GM12878 (cell line): ENCODE data around the gene DLG2. TPM values are rescaled to one million over a fixed set of nuclear protein-coding genes. Genes with fewer than 3 reads are reported as not detected.

ENCODE experiments used
- ATAC-seq: fragments of 200-7000 bp; cut with Tn5 transposase; 3 replicates; pipeline ENCODE4 v1.9.1; 2020; ENCODE audit warnings: mild to moderate bottlenecking, moderate library complexity
- BruUV-seq: library from RNA; stranded (reverse); fragments of 400-500 nt; replicated peaks from 2 replicates; lab custom pipeline; 2021; lab: Mats Ljungman, UMichigan
- CTCF ChIA-PET: fragments of 300-600 bp; sonication (Branson Sonifier 250); formaldehyde crosslinking; extraction: SDS; loops from one replicate; lab custom pipeline; 2021; ENCODE audit warnings: inconsistent platforms; lab: Yijun Ruan, JAX
- POLR2A ChIA-PET: fragments of 350-600 bp; formaldehyde crosslinking; extraction: SDS; loops from one replicate; lab custom pipeline; 2021; ENCODE audit warnings: inconsistent platforms; lab: Charles Lee
- RAD21 ChIA-PET: fragments of 300-600 bp; sonication (Branson Sonifier 250); formaldehyde crosslinking; loops from one replicate; lab custom pipeline; 2023; ENCODE audit warnings: antibody characterized with exemption; ENCODE audit not compliant: unreplicated experiment; lab: Charles Lee
- SMC1A ChIA-PET: fragments of 300-600 bp; sonication (Branson Sonifier 250); formaldehyde crosslinking; loops from one replicate; lab custom pipeline; 2023; ENCODE audit not compliant: unreplicated experiment, uncharacterized antibody; lab: Charles Lee
- DNase-seq: peaks from one replicate; pipeline ENCODE4 v3.0.0-alpha.2; 2011; ENCODE audit warnings: low read depth, low spot score
- FAIRE-seq: peaks from 3 replicates; lab custom pipeline; 2011; peaks lifted over from hg19 to GRCh38; lab: Jason Lieb, UNC
- H2AFZ ChIP-seq: 2 replicates; pipeline ENCODE4 v1.6.0; 2011; ENCODE audit warnings: low read depth, low read length, control low read depth; ENCODE audit not compliant: control insufficient read depth
- H3K27ac ChIP-seq: 2 replicates; pipeline ENCODE4 v1.5.1; 2011; ENCODE audit warnings: control low read depth; ENCODE audit not compliant: control insufficient read depth, insufficient read depth
- H3K27me3 ChIP-seq, 2 experiments: replicated peaks in 1 of 2; 2 replicates each; pipeline versions ENCODE4 v1.6.0 to v1.6.1; 2011; ENCODE audit warnings: low read length in 1 of 2; ENCODE audit not compliant: control insufficient read depth in 2 of 2, insufficient read depth in 2 of 2
- H3K36me3 ChIP-seq, 2 experiments: 2 replicates each; pipeline ENCODE4 v1.5.1; 2011; ENCODE audit warnings: low read length in 1 of 2; ENCODE audit not compliant: control insufficient read depth in 2 of 2, insufficient read depth in 2 of 2
- H3K4me1 ChIP-seq: 2 replicates; pipeline ENCODE4 v1.6.1; 2011; ENCODE audit warnings: mild to moderate bottlenecking, low read length, moderate library complexity, mixed read lengths; ENCODE audit not compliant: control insufficient read depth, insufficient read depth
- H3K4me2 ChIP-seq: 2 replicates; pipeline ENCODE4 v1.6.0; 2011; ENCODE audit warnings: control low read depth; ENCODE audit not compliant: control insufficient read depth, insufficient read depth
- H3K4me3 ChIP-seq: fragments of 200-600 bp; sonication (generic); 2 replicates; pipeline ENCODE4 v1.5.1; 2016
- H3K79me2 ChIP-seq: 2 replicates; pipeline ENCODE4 v1.6.0; 2011; ENCODE audit warnings: low read length; ENCODE audit not compliant: control insufficient read depth, insufficient read depth
- H3K9ac ChIP-seq: 2 replicates; pipeline ENCODE4 v1.8.0; 2011; ENCODE audit warnings: low read length, control low read depth, mixed read lengths; ENCODE audit not compliant: control insufficient read depth, insufficient read depth
- H3K9me3 ChIP-seq: replicated peaks from 3 replicates; pipeline ENCODE4 v1.5.1; 2011; ENCODE audit warnings: mild to moderate bottlenecking, low read length; ENCODE audit not compliant: control insufficient read depth, insufficient read depth
- H4K20me1 ChIP-seq: 2 replicates; pipeline ENCODE4 v1.6.0; 2011; ENCODE audit not compliant: control insufficient read depth, insufficient read depth
- ATF7 ChIP-seq: fragments of 450-650 bp; IDR thresholded peaks from 2 replicates; pipeline ENCODE4 v1.6.1; 2016; ENCODE audit warnings: low read depth, mild to moderate bottlenecking
- CBX3 ChIP-seq: fragments of 200-600 bp; sonication (generic); IDR thresholded peaks from 2 replicates; pipeline ENCODE4 v1.6.1; 2016; ENCODE audit warnings: low read depth, borderline replicate concordance
- CEBPZ ChIP-seq: fragments of 150-350 bp; IDR thresholded peaks from 2 replicates; pipeline ENCODE4 v1.6.1; 2016; ENCODE audit warnings: low read depth, low read length
- CUX1 ChIP-seq: IDR thresholded peaks from 2 replicates; pipeline ENCODE4 v1.6.1; 2012; ENCODE audit warnings: improper control_type of control experiment, low read depth, low read length; ENCODE audit not compliant: insufficient replicate concordance
- E2F4 ChIP-seq: IDR thresholded peaks from 2 replicates; pipeline ENCODE4 v1.6.1; 2012; ENCODE audit warnings: low read depth, low read length, improper control_type of control experiment
- MEF2A ChIP-seq: IDR thresholded peaks from 2 replicates; pipeline ENCODE4 v1.6.1; 2011; ENCODE audit warnings: low read depth, mild to moderate bottlenecking, low read length, moderate library complexity; ENCODE audit not compliant: insufficient read depth
- MYC ChIP-seq: IDR thresholded peaks from 2 replicates; pipeline ENCODE4 v1.6.1; 2011; ENCODE audit warnings: mild to moderate bottlenecking, low read length, moderate library complexity, inconsistent platforms; ENCODE audit not compliant: insufficient read depth, insufficient replicate concordance, insufficient read length, severe bottlenecking
- RBBP5 ChIP-seq: fragments of 200-600 bp; sonication (generic); conservative IDR thresholded peaks from 2 replicates; pipeline ENCODE4 v1.6.1; 2016
- RUNX3 ChIP-seq: IDR thresholded peaks from 2 replicates; pipeline ENCODE4 v1.6.1; 2012; ENCODE audit warnings: low read length, inconsistent platforms
- SMAD1 ChIP-seq: fragments of 450-650 bp; IDR thresholded peaks from 2 replicates; pipeline ENCODE4 v1.6.1; 2018; ENCODE audit warnings: mild to moderate bottlenecking, low read depth; ENCODE audit not compliant: partially characterized antibody
- SRF ChIP-seq, 2 experiments: IDR thresholded peaks; 2 replicates each; pipeline ENCODE4 v1.6.1; 2011; ENCODE audit warnings: low read depth in 2 of 2, low read length in 2 of 2, mild to moderate bottlenecking in 1 of 2, moderate library complexity in 1 of 2
- STAT1 ChIP-seq: fragments of 450-650 bp; conservative IDR thresholded peaks from 2 replicates; pipeline ENCODE4 v1.6.1; 2014; ENCODE audit warnings: antibody characterized with exemption, mild to moderate bottlenecking
- ZSCAN29 ChIP-seq: fragments of 450-650 bp; IDR thresholded peaks from 2 replicates; pipeline ENCODE4 v1.6.1; 2017; ENCODE audit warnings: mild to moderate bottlenecking, moderate library complexity
- WGBS: methylation state at CpG from one replicate; pipeline ENCODE4 v1.1.6; 2016; ENCODE audit warnings: low lambda C conversion rate; ENCODE audit not compliant: insufficient replicate concordance, insufficient coverage; ENCODE audit errors: missing lambda C conversion rate; 5-methylcytosine and 5-hydroxymethylcytosine counted together
- in situ Hi-C: fragments of 300-500 bp; cut with MboI; formaldehyde crosslinking; loops from 9 replicates; pipeline ENCODE4 v1.14.3; 2018; ENCODE audit warnings: mixed read lengths
- intact Hi-C: fragments of 100-400 bp; cut with micrococcal nuclease; formaldehyde crosslinking; loops from one replicate; pipeline ENCODE4 v1.14.2; 2022; ENCODE audit not compliant: unreplicated experiment
- polyA plus RNA-seq, 11 experiments: library from polyadenylated mRNA; depleted of rRNA in 4 of 11; unstranded in 6 of 11; stranded (reverse) in 5 of 11; fragments of >200 nt; fragmentation: Nextera tagmentation in 4 of 11; fragmentation: Illumina TruSeq in 1 of 11; extraction: Ambion mirVana in 4 of 11; extraction: Trizol in 1 of 11; gene quantifications; 1 replicate in 1 of 11; 2 replicates in 10 of 11; pipeline versions ENCODE4 v1.2.1 to v1.2.3, GENCODE V29; 2011 to 2016; ENCODE audit warnings: inconsistent platforms in 2 of 11, missing spikeins in 2 of 11, low read depth in 1 of 11
- total RNA-seq, 4 experiments: library from RNA; depleted of rRNA in 3 of 4; stranded (reverse); fragments of >200 nt in 3 of 4; fragmentation: Illumina TruSeq in 1 of 4; extraction: Trizol in 1 of 4; gene quantifications; 2 replicates each; pipeline versions ENCODE4 v1.2.1 to v1.2.3, GENCODE V29; 2013 to 2021

The DLG2 gene
- total and polyA plus RNA-seq, 10 of the 15 experiments (the other 5 are each of a cell fraction or from before 2014, with no cell fraction given), result 0.09 to 0.98 (median 0.35) TPM

- TF ChIP-seq CEBPZ (no peak), E2F4 (no peak), RUNX3 (no peak)
- TF ChIP-seq, all 136 proteins: peak for 0
Observed at GRCh38 chr11:83528225-83528624, 2098.9 kb downstream of the DLG2 start (continued).

GRCh38 chr11:83523676-83524075 lies 2103.5 kb downstream of the DLG2 start:
- Histone ChIP-seq H3K27me3 (no peaks in the 10 kb centered on the region), H3K9ac (no peak overlapping the region), H3K4me3 (no peak overlapping the region), H2AFZ (no peak overlapping the region), H4K20me1 (no peaks in the 10 kb centered on the region), H3K36me3 (no peaks in the 10 kb centered on the region), H3K9me3 (no peaks in the 10 kb centered on the region), H3K27ac (no peak overlapping the region), H3K4me2 (no peak overlapping the region), H3K79me2 (no peaks in the 10 kb centered on the region), H3K4me1 (no peaks in the 10 kb centered on the region)
- ChIA-PET POLR2A (no interaction called here), SMC1A (interaction anchor here (1.0 to 1.1 kb wide), 3 partner anchors 9 to 51 kb away, joined by 3 to 4 read pairs (median 3); no protein-coding TSS in a partner anchor), CTCF (interaction anchor here (1.0 to 2.4 kb wide), 3 partner anchors 9 to 231 kb away, joined by 3 to 9 read pairs (median 3); no protein-coding TSS in a partner anchor), RAD21 (no interaction called here)
- DNase-seq (no peak), ATAC-seq (no peak), FAIRE-seq (no peak)
- no TSS peak for BruUV-seq
- intact Hi-C loops, result loop anchor here (5.0 kb wide), 2 partner anchors 149 to 294 kb away; no protein-coding TSS in a partner anchor
- in situ Hi-C loops, result no loop called here
- TF ChIP-seq ZSCAN29 (no peak), SRF (IDR thresholded peaks at IDR 0.05; ENCODE audit: low read depth in 2 of 2, low read length in 2 of 2) (no peak), CUX1 (no peak), STAT1 (no peak), ATF7 (no peak), MEF2A (no peak), RBBP5 (no peak), SMAD1 (no peak), MYC (no peak), CBX3 (no peak)
- WGBS, result 14% methylated on average over 2 of the region's 2 CpGs
